HL-60/S4 (cell line): Measurements from ENCODE around the gene OR1K1.

Experiments
- in situ Hi-C: fragments of 300-500 bp; cut with MboI; formaldehyde crosslinking; loops from 2 replicates; pipeline ENCODE4 v1.14.3; 2022; ENCODE audit warnings: low sequenced_read_pairs

Gene OR1K1

GRCh38 chr9:122846371-122846940 is 46.5 kb downstream of the OR1K1 start:
- in situ Hi-C loops: no loop called here

- in situ Hi-C loops: no loop called here
Observed at GRCh38 chr9:122848256-122848943, 48.5 kb downstream of the OR1K1 start.
